GM19035 (cell line): ENCODE results near the gene LIPC.

Experiments
- ATAC-seq: cut with Tn5 transposase; IDR thresholded peaks from one replicate; pipeline ENCODE4 v1.9.1; 2021; ENCODE audit not compliant: unreplicated experiment

LIPC gene

DNA sequence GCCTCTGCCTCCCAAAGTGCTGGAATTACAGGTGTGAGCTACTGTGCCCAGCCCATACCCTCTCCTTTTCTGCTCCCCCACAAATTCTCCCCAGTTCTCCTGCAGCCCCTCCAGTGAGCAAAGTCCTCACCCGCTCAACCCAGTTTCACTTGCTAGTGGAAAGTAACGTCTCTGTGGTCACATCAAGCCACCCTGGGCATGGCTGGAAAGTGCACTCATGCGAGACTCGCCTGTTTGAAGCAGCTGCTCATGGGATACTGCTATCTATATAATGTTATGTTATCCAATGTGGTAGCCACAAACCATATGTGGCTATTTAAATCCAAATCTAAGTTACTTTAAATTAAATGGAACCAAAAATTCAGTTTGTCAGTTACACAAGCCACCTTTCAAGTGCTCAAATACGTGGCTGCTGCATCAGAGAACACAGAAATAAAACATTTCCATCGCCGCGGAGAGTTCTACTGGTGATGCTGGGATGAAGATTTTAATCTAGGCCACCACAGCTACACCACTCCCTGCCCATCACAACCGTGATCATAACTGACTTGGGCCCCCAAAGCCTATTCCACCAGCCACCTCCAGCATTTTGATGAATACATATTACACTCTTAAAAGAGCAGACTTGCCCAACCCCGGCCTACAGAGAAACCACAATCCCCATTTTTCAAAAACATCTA lies 119.4 kb downstream of the LIPC start:
- no peak for ATAC-seq

DNA sequence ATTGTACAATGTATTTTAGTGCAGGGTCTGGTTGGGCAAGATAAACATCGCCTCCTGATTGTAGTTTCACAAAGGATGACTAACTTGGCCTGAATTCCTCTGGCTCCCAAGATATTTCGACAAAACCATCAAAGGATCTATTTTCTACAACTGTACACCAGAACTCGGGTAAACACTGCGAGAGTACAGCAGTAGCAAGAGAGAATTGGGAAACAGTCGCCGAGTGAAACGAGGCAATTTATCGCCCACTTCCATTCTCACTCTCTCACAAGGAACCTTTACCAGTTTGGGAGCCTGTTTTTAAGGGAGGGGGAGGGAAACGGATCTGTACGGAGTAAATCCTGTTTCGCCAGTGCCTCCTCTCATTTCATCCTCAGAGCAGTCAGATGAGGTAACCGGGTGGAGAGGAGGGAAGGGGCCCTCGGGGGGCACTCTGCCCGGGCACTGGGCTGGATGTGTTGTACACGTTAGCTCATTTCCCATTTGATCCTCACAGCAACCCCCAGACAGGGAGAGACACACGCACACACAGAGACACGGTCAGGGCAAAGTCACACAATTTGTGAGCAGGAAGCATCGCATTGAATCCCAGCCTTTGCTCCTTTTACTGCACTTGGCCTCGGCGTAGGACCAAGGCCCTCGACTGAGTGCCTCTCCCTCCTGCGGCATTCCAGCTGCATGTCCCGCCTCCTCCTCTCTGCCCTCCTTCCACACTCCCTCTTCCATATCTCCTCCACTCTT lies 120.1 kb downstream of the LIPC start:
- ATAC-seq = no peak

DNA sequence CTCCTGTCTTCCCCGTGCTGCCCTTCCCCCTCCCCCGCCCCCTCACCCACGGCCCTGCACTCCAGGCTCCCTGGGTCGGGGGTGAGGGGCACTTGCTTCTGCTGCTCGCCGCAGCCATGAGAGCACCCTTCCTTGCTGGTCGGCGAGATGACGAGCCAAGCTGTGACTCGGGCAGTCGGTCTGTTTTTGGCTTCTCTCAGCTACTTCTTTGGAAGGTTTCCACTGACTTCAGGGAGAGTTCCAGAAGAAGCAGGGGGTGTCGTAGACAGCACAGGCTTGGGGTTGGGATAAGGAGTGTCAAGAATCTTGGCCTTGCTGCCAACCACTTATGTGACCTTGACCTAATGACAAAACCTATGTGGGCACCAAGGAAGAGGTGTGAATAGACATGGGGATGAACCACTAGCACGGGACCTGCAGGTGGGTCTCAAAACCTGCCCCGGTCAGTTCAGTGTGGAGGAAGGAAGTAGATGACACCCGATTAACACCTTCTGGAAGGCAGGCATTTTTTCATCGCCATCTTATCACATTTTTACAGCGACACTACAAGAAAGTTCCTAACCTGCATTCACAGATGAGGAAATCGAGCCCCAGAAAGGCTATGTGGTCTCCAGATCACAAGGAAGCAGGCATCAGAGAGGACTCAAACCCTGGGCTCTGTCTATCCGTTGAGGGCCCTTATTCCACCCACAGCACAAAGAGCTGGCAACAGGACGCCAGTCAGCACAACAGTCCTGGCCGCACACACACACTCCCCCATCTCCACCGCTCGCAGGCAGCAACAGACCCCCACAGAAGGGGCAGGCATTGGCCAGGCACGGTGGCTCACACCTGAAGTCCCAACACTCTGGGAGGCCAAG lies 120.9 kb downstream of the LIPC start:
- ATAC-seq = no peak

DNA sequence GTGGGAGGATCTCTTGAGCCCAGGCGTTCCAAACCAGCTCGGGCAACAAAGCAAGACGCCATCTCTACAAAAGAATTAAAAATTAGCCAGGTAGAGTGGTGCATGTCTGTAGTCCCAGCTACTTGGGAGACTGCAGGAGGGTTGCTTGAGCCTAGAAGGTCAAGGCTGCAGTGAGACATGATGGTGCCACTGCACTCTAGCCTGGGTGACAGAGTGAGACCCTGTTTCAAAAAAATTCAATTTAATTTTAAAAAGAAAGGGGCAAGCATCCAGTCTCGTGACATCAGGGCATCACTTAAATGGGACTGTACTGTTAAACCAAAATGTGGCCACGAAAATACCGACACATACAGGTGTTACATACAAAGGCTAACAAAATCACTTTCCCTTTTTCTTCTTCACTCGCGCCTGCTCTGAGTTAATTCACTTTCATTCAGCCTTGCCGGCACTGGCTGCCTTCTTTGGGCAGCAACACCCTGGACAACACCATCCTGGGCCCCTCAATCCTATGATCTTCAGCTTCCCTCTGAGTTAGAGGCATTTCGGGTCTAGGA lies 121.7 kb downstream of the LIPC start:
- ATAC-seq = no peak

DNA sequence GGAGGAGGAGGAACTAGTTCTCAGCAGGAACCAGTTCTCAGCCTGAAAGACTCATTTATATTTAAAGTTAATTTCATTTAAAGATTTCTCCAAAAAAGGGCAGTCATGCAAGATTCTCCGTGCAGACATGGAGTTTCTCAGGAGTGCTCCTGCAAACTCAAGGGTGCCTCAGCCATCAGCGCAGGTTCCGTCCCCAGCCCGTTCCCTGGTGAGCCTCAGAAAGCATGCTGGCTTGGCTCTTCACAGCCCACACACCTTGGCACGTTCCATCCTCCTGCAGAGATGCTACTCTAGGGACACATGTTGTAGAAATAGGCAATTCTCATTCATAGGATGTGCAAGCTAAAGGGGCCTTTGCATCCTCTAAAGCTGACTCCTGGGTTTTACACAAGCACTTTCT lies 123.0 kb downstream of the LIPC start:
- no peak for ATAC-seq

DNA sequence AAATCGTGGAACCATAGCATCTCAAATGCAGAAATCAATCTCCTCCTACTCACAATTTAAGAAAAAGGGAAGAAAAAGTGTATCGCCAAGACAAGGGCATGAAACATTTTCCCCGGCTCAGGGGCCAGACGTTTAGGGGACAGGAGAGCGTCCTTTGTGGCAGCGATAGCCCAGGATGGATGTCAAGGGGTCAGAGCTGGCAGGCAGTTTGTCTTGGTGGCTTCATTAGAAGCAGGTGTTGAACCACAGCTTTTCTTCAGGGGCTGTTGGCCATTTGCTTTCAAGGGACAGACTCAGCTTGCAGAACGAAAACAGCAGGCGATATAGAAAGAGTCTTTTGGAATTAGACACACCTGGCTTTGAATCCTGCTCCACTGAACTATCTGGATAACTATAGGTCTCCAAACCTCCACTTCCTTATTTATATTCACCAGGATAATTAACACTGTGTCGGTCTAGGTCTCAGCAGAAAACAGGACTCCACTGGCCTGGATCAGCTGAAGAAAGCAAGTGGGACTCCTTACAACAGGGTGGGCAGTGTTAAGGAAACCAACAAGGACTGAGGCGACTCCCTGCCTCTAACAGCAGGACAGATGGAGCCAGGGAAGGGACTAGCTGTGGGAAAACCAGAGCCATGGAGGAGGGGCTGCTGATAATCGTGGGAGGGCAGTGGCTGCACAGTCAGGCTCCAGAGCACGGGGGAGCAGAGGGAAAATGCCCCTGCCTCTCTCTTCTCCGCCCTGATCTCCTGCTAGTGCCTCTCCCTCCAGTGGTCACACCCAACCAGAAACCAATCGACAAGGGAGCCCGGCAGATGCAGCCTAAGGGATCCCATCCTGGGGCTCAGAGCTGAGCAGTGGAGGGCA lies 123.6 kb downstream of the LIPC start:
- no peak for ATAC-seq

DNA sequence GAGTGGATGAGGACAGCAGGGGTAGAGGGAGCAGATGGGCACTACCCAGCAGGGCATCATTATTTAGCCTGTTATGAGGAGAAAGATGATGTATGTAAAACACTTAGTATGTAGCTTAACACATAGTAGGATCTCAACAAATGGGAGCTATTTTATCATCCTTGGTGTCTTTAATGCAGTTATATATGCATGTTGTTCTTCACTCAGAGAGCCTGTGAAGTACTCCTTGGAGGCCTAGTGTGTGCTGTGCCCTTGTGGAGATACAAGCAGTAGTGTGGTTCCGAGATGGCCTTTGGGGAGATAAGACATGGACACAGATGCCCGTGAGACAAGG lies 124.2 kb downstream of the LIPC start:
- ATAC-seq = no peak

DNA sequence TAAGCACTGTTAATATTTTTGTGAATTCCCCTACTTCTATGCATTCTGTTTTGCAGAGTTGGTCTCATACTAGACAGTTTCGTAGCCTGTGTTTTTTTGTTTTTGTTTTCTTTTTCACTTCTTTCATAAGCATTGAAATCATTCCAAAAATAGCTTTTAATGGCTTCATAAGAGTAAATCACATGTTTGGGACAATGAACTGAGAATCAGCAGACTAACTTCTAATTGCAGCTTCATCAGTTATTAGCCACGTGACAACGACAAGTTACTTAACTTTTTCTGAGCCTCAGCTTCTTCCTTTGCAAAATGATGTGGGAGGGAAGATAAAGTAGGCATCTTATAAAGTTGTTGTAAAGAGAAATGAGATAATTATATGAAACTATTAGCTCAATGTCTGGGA lies 124.8 kb downstream of the LIPC start:
- no peak for ATAC-seq

DNA sequence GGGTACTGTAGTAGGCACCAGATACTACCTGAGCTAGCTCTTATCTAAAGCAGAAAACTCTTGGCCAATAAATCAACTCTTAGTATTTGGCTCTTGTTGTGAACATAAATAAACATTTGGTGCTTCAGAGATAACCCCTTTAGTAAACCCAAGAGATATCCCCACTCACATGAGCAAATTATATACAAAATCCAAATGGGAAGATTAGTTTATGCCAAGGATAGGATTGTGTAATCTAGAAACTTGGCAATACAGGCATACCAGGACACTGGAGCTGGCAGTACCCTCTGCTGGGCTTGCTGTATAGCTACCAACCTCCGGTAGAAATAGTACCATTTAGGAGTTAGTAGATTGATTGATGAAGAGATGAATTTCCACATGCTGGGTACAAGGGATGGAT lies 127.0 kb downstream of the LIPC start:
- no peak for ATAC-seq

DNA sequence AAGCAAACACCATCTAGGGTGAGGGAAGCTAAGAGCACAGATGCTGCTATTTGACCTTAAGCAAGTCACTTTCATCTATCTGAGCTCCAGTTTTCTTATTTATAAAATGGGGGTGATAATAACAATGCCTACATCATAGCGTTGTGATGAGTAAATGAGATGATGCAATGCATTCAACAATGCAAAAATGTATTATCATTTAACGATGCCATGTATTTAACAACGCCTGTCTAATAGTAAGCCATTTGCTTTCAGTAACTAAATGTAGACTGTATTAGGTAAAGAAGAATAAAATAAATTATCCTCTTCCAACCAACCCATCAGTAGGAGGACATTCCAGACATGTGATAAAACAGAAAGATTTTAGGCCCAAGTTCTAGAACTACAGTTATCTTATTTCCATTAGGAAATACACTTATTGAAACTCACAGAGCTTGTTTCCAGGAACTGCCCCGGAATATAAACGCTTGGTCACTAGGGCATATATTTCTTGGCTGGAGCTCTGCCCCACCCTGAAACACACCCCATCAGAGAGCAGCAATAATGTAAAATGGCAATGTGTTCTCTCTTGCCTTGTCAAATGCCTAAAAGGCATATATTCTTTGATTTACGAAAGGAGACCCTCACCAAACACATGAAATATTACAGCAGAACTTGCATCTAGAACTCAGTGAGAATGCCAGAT lies 128.3 kb downstream of the LIPC start:
- no peak for ATAC-seq

DNA sequence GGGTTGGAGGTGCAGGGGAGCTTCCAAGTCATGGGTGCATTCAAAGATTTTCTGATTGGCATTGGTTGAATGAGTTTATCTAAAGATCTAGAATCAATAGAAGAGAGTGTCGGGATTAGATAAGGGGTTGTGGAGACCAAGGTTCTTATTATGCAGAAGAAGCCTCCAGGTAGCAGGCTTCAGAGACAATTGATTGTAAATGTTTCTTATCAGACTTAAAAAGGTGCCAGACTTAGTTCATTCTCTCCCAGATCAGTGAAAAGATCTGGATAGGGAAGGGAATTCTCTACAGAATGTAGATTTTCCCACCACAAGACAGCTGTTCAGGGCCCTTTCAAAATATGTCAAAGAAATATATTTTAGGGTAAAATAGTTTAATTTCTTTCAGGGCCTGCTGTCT lies 129.5 kb downstream of the LIPC start:
- no peak for ATAC-seq

DNA sequence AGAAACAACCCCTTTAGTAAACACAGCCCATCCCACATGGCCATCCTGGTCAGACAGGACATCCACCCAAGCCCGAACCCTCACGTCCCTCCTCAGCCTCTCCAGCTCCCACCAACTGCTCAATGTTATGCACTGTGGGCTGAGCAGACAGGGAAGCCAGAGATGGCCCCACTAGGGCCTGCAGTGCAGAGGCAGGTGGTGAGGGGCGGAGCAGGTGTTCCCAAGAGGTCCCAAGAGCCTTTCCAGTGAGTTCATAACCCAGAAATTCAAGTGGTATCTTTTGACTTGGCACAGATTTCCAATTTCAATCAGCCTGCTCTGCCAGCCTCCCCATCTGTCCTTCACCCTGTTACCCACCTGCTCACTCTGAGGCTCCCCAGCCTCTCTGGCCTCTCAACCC lies 130.3 kb downstream of the LIPC start:
- no peak for ATAC-seq

DNA sequence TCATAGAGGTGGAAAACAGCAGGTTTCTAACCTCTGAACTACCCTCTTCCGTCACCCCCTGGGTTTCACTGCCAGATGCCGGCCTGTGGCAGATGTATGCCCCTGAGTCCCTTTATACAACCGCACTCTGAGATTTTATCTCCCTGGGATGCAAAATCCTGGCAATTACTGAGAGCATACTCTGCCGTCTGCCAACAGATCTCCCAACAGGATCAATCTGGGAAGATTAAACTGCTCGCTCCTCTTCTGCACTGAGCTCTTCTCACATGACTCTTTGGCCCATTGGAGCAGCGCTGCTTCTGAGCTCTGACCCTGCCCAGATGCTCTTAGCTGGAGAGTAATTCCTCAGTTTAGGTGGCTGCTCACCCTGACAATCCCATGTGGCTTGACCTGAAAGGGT lies 133.2 kb downstream of the LIPC start:
- no peak for ATAC-seq

DNA sequence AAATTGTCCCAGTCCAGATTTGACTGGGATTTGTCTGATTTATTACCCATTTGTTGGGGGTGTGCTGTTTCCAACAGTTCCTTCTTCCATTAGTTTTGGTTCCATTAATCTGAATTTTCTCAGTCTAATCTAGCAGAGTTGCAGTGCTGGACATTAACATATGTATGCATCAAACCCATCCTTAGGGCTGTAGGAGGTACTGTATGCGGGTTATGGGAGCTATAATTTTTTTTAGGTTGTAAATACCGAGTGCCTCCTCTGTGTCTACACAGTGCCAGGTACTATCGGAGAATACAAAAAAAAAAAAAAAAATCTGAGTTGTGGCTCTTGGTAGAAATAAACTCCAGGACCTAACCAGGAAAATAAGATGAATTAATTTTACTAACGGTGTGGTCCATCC lies 133.8 kb downstream of the LIPC start:
- ATAC-seq = no peak

DNA sequence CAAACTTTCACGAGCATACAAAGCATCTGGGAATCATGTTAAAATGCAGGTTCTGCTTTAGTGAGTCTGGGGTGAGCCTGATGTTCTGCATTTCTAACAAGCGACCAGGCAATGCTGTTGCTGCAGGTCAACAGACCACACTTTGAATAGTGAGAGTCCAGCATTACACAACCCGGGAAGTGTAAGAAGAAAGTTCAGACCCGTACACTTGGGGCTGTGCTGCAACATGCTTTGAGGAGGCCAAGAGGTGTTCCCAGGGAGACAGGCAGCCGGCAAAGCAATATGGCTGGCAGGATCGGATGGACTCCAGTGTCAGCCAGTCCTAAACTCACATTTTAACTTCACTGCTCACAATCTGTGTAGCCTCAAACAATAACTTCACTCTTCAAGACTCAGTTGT lies 134.2 kb downstream of the LIPC start:
- no peak for ATAC-seq

DNA sequence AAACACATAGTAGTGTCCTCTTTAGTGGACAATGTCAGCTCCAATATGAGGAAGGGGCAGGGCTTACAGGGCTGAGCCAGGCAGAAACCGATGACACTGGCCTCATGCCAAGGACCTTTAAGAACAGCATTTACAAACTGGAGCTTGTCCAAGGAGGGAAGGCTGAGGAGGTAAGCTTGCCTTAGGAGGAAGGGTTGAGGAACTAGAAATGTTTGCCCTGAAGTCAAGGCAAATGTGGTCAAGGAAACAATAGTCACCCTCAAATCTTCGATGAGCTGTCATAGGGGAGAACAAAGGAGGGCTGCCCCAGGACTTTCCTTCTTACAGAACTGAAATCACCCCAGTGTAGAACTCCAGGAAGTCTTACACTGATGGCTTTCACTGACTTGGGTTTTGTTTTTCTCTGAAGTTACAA lies 136.4 kb downstream of the LIPC start:
- ATAC-seq = no peak

DNA sequence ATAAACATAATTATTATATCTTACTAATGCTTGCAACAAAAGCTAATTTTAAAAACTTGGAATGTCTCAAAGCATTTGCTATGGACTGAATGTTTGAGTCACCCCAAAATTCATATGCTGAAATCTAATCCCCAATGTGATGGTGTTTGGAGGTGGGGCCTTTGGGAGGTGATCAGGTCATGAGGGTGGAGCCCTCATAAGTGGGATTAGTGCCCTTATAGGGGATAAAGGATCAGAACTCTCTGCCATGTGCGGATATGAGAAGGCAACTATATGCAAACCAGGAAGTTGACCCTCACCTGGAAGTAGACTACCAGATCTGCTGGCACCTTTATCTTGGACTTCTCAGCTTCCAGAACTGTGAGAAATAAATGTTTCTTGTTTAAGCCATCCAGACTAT lies 137.7 kb downstream of the LIPC start:
- ATAC-seq = no peak

DNA sequence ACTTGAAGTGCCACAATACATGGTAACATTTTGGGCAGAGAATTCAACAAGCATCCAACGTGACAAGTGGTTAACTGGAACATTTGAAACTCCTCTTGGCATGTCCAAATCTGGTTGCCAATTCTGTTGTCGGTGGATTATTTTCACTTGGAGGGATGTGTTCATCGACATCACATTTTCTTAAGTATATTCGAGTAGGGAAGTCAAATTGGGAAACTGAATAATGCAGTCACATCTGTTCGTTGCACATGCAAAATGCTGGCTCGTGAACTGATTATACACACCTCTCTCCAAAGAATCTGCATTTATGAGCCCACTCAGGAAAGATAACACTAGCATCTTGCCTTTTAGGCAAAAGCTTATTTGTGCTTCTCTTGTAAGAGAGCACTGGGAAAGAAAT lies 139.7 kb downstream of the LIPC start:
- no peak for ATAC-seq

DNA sequence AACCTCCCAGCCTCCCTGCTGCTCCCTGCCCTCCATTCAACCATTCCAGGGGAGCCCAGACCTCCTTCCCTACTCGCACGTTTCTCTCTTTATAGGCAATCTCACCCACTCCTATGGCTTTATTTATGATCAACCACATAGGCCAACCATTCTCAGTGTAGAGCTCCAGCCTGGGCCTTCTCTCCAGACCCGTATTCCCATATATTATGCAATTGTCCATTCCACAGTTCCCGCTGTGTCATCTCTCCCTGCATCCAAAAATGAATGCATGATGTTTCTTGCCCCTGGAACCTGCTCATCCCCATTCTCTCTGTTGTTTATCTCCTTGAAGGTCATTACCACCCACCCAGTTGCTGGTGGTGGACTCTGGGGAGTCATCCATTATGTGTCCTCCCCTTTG lies 140.7 kb downstream of the LIPC start:
- ATAC-seq = no peak

DNA sequence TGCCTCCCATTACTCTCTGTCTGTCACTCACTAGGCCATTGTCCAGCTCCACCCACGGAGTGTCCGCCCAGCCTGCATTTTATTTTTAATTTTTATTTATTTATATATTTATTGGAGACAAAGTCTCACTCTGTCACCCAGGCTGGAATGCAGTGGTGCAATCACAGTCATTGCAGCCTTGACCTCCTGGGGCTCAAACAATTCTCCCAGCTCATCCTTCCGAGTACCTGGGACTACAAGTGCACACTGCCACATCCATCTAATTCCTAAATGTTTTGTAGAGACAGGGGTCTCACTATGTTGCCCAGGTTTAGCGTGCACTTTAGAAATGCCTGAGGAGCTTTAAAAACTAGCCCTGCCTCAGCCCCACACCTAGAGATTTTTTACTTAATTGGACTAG lies 141.5 kb downstream of the LIPC start:
- no peak for ATAC-seq
